Measurements from ENCODE around the gene ZSCAN16.

Gene ZSCAN16

GRCh38 chr6:28167068-28167467, 42.7 kb downstream of the ZSCAN16 start:
- no peak for DNase-seq (ENCODE audit: extremely low spot score, insufficient read length, low read depth)
- no peak for FAIRE-seq

GRCh38 chr6:28167926-28168325, 43.5 kb downstream of the ZSCAN16 start:
- FAIRE-seq (no peak), DNase-seq (ENCODE audit: extremely low spot score, insufficient read length, low read depth) (no peak)

- FAIRE-seq (no peak), DNase-seq (ENCODE audit: extremely low spot score, insufficient read length, low read depth) (no peak)
These were observed 46.9 kb downstream of the ZSCAN16 start for GRCh38 chr6:28171271-28171670.

GRCh38 chr6:28172006-28172405, 47.6 kb downstream of the ZSCAN16 start:
- DNase-seq (ENCODE audit: extremely low spot score, insufficient read length, low read depth) (no peak), FAIRE-seq (no peak)

- DNase-seq (ENCODE audit: extremely low spot score, insufficient read length, low read depth) (no peak), FAIRE-seq (no peak)
These were observed 52.0 kb downstream of the ZSCAN16 start for GRCh38 chr6:28176373-28176772.

Measured in GM18507 (cell line).